Measurements from ENCODE around the gene KCNQ1OT1.

KCNQ1OT1 gene

DNA sequence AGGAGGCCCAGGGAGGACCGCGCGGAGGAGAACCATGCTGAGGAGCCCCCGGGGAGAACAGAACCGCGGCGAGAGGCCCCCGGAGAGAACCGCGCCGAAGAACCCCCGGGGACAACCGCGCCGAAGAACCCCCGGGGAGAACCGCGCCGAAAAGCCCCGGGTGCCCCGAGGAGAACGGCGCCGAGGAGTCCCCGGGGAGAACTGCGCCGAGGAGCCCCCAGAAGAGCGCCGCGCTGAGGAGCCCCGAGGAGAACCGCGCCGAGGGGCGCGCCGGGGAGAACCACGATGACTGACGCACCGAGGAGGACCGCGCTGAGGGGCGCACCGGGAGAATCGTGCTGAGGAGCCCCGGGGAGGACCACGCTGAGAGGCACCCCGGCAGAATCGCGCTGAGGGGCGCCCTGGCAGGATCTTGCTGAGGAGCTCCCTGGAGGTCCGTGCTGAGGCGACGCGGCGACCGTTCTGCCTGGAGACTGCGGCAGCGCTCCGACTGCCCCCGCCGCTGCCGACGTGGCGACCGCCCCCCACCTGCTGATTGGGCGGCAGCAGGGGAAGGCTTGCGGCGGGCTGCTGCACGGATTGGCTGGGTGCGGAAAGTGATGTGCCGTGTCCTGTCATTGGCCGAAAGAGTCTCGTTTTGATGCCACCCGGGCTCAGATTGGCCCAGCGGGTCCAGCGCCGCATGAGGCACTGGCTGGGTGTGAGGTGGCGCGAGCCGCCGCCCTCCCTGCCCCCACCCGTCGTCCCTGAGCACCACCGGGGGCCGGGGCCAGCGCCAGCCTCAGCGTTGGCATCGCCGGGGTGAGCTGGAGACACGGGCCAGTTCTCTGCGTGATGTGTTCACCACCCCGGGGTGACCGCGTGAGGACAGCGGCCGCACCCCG lies at the start of gene KCNQ1OT1:
Gene KCNQ1OT1, minus strand, starts transcription at position 464 of the 884 bp plus-strand sequence.
- H3K27ac ChIP-seq, result peak within 1 kb of the TSS; percentile 42 to 93 (median 90)
- peak within 1 kb of the TSS; percentile 53 to 68 (median 62) for H3K4me3 ChIP-seq

- H3K4me3 ChIP-seq, result no peak overlapping the region
- no peak overlapping the region for H3K27ac ChIP-seq
Observed at GRCh38 chr11:2748814-2749554, 49.2 kb upstream of the KCNQ1OT1 start.

- no peak overlapping the region for H3K4me3 ChIP-seq
- no peak overlapping the region for H3K27ac ChIP-seq
Observed at GRCh38 chr11:2748061-2748813, 48.4 kb upstream of the KCNQ1OT1 start.

- no peak overlapping the region for H3K27ac ChIP-seq
Observed at GRCh38 chr11:2747248-2748027, 47.6 kb upstream of the KCNQ1OT1 start.

GRCh38 chr11:2746401-2747247 lies 46.8 kb upstream of the KCNQ1OT1 start:
- Histone ChIP-seq H3K27ac (no peak overlapping the region), H3K4me3 (no peak overlapping the region)

More at GRCh38 chr11:2747248-2748027, 47.6 kb upstream of the KCNQ1OT1 start:
- no peak overlapping the region for H3K4me3 ChIP-seq

GRCh38 chr11:2745511-2745910 lies 45.7 kb upstream of the KCNQ1OT1 start:
- Histone ChIP-seq H3K27ac (no peak overlapping the region), H3K4me3 (no peak overlapping the region)

- Histone ChIP-seq H3K27ac (no peak overlapping the region), H3K4me3 (no peak overlapping the region)
Observed at GRCh38 chr11:2744166-2744565, 44.4 kb upstream of the KCNQ1OT1 start.

GRCh38 chr11:2743427-2744110 lies 43.8 kb upstream of the KCNQ1OT1 start:
- Histone ChIP-seq H3K4me3 (no peak overlapping the region), H3K27ac (no peak overlapping the region)

- Histone ChIP-seq H3K4me3 (no peak overlapping the region), H3K27ac (no peak overlapping the region)
Observed at GRCh38 chr11:2742611-2743426, 43.0 kb upstream of the KCNQ1OT1 start.

- Histone ChIP-seq H3K4me3 (no peak overlapping the region), H3K27ac (no peak overlapping the region)
Observed at GRCh38 chr11:2742201-2742600, 42.4 kb upstream of the KCNQ1OT1 start.

DNA sequence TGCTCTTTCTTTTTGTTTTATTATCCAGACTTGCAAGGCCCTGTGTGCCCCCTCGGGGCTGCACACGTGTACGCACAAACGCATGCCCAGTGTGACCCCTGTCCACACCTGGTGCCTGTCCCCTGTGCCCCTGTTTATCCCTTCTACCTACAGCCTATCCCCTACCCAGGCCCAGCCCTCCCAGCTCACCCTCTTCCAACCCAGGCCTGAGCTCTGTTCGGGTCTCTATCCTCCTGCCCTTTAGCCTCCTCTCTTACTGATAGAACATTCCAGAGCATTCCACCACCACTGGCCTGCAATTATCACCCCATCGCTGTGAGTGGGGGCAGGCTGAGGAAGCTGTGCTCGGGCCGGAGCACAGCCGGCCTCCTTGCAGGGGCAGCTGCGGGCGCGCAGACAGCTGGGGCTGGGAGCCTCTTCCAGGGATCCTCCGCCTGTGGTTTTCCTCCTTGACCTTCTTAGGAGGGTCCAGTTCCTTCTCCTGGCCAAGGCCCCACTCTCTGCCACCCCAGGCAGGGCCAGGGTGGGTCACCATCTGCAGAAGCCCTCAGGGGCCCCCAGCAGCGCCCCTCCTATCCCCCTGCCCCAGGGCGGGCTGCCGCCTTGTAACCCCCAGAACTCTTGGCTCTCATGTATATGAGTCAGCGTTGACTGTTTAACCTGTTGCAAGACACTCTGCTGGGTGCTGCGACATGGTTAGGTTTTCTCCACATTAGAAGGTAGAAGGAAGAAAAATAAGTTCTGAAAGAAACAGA lies 41.8 kb upstream of the KCNQ1OT1 start:
- Histone ChIP-seq H3K27ac (no peak overlapping the region), H3K4me3 (no peak overlapping the region)

GRCh38 chr11:2741006-2741376 lies 41.2 kb upstream of the KCNQ1OT1 start:
- H3K4me3 ChIP-seq, result no peak overlapping the region
- H3K27ac ChIP-seq, result no peak overlapping the region

DNA sequence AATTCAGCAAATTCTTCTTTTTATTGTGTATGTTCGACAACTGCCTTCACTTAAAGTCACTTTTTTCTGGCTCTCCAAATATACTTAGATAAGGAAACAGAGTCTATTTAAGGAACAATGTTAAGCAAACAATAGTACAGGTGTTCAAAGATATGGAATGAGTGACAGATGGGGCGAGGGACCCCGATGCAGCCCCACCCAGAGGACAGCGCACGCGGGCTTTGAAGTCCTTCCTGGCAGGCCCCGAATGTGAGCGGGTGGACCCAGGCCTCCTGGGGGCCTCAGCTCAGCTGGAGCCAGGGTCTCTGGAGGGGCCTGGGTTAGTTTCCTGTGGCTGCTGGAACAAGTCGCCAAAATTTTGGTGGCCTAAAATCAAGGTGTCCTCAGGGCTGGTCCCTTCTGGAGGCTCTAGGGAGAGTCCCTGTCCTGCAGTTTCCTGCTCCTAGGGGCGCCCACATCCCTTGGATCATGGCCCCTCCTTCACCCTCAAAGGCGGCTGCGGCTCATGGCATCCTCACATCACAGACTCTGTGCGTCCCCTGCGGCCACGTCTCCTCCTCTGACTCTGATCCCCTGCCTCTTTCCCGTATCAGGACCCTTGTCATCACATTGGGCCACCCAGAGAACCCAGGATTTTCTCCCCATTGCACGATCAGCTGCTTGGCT lies 40.6 kb upstream of the KCNQ1OT1 start:
- Histone ChIP-seq H3K27ac (no peak overlapping the region), H3K4me3 (no peak overlapping the region)

- no peak overlapping the region for H3K27ac ChIP-seq
- no peak overlapping the region for H3K4me3 ChIP-seq
Observed at GRCh38 chr11:2739531-2740274, 39.9 kb upstream of the KCNQ1OT1 start.
